ENCODE measurements around the gene KCP.
"Not testable (repeated sequence)": the region's sequence is repeated elsewhere in the genome, so short reads cannot be mapped to it uniquely, and the experiment has no call there.

The KCP gene

DNA sequence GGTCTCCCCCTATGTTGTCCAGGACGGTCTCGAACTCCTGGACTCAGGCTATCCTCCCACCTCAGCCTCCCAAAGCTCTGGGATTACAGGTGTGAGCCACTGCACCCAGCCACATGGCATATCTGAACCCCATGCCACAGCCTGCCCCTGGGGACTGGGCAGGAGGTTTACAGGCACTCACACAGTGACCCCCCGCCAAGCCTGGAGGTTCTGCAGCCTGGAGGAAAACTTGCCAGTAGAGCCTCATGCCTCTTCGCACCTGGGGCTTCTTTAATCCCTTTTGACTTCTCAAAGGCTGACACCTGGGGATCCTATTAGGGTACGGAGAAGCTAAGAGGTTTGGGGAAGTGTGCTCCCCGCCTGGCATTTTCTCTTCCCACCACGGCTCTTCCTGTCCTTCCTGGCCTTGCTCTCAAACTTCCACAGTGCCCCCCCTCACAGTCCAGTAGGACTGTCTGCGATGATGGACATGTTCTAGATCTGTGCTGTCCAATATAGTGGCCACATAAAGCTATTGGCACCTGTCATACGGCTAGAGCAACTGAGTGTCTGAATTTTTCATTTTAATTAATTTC lies 11.4 kb upstream of the KCP start:
- no peak for DNase-seq (ENCODE audit: low read depth)

DNA sequence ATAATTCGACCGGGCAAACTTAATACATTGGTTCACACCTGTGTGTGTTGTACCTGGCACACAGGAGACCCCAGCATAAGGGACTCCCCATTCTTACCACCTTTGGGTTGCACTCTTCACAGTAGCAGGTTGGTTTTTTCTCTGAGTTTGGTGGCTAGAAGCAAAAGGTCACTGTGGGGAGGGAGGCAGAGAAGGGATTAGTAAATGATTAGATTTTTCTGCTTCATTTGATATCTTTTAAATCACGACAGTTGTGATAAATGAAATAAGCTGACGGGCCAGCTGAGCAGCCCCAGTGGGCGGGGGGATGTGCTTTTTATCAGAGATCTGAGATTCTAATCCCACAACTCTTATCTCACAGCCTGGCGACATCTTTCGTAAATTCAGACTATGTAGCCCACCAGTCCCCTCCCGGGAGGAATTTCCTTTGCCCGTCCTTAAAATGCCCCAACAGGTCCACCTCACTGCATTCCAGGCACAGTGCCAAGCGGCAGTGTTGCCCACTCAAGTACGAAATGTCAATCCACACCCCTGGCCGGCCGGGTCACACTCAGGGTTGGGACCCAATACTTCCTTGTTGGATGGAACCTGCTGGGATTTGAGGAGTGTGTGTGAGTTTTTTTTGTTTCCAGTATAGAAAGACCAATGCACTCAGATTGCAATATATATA lies 10.5 kb upstream of the KCP start:
- DNase-seq (ENCODE audit: low read depth): no peak

DNA sequence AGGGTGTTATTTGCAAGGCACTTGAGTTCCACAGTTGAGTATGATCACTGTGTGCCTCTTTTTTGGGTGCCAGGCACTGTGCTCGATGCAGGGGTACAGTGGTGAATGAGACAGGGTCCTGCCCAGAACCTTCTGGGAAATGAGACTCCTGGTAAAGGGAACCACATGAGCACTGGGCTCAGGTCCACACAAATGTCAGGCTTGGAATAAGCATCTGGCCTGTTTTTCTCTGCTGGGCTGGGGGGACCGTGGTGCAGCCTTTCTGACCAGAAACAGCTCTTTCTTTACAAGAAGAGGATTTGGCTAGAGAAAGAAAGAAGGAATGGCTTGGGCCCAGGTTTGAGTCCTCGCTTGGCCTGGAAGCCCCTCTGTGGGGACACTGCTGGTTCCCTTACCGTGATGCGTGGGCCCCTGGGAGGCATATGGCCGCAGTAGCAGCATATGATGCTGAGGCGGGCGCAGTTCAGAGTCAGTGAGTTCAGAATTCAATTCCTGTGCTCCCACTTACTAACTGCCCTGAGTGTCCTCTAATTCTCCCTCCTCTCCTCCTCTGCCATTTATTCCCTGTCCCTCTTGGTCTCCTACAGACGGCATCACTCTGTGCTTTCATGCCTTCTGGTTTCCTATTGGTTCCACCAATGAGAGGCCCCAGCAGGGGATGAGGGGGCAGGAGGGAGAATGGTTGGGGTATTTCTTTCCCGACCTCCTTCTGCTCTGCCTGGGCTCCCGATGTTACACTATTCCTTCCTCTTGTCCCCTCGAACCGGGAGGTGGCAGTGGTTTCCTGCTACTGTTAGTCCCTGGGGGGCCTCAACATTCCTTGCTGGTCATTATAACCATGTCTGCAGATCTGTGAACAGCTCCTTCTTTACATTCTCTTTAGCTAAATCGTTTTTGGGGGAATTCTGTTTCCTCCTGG lies 9.6 kb upstream of the KCP start:
- DNase-seq (ENCODE audit: low read depth): no peak

DNA sequence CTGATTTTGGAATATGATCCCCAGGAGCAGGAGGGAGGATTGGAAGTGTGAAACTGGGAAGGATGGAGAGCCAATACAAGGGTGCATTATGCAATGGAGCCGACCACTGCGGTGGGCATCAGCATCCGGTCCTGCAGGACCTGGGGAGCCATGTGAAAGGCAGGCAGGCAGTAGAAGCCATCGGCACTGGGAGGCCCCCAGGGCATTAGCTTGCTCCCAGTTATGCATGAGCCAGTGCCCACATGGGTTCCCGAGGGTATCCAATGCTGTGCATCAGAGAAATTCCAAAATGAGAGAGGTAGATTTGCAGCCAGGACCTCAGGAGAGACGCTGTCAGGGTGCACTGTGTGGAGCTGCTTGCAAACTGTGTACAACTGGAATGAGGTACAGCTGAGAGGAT lies 8.7 kb upstream of the KCP start:
- DNase-seq (ENCODE audit: low read depth): no peak

DNA sequence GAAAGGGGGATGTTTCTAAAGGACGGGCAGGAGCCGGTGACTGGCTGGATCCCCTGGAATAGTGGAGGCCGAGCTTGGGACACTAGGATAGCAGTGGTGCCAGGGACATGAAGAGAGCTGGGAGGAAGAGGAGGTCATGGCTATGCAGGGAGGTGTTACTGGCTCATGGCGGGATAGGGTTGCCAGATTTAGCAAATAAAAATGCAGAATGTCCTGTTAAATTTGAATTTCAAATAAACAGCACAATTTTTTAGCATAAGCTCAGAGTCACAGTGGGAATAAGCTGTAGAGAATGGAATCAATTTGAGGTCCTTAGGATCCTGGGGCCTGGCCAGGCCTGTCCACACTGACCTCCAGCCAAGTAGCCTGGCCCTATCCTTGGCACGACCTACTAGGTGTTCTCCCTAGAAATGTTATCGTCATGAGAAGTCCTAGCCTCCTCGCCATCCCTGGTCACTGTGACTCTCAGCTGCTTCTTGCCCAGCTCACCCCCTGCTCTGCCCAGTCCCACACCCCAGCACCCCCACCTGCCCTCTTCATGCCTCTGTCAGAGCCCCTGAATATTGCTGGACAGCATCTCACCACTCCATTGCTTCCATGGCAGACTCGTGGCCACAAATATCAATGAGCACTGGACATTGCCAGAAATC lies 7.6 kb upstream of the KCP start:
- no peak for DNase-seq (ENCODE audit: low read depth)

DNA sequence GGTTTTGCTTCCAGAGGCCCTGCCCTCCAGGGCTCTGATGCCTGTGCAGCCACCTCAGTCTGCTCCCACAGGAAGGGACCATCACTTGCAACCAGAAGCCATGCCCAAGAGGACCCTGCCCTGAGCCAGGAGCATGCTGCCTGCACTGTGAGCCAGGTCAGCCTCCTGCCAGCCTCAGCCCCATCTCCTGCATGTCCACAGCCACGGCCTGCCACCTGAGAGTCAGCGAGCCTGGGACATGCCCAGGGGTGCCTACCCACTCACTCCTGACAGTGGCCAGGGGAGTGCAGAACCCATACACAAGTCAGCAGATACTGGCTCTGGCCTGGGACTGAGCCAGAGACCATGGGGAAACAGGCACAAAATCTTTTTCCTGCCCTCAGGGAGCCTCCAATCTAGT lies 6.6 kb upstream of the KCP start:
- no peak for DNase-seq (ENCODE audit: low read depth)

DNA sequence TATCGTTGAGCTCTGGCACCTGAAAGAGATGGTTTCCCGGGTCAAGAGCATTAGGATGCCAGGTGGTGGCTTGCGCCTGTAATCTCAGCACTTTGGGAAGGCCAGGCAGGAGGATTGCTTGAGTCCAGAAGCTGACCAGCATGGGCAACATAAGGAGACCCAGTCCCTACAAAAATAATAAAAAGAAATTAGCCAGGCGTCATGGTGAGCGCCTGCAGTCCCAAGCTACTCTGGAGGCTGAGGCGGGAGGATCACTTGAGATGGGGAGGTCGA lies 6.1 kb upstream of the KCP start:
- DNase-seq (ENCODE audit: low read depth): no peak

DNA sequence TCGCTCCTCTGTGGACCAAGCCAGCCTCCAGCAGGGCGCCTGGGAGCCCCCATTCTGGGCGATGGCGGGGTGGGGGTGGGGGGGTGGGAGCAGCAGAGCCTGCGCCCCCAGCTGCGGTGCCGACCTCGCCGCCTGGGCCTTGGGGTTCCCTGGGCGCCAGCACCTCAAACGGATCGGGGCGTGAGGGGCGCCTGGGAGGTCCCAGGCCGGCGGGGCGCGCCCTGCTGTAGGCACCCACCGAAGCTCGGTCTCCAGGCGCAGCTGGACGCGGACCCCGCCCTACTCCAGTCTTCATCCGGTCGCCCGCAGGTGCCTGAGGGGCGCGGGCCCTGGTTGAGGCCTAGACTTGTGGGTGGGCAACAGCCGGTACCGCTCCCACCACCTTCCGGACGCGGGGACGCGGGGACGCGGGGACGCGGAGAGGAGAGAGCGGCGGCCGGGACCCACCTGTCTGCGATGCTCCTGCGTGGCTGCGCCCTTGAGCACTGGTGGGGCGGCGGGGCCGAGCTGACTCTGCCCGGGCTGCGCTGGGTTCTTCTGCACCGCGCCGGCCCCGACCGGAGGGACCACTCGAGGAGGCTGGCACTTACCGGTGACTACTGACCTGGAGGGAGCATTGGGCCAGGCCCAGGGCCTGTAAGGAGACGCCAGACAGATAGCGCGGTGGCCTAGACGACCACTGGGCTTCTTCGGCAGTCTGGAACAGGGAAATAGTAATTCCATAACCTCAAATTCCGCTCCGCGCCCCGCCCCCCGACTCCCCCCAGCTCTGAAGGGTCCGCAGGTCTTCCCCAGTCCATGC lies 5.5 kb upstream of the KCP start:
- no peak for DNase-seq (ENCODE audit: low read depth)

DNA sequence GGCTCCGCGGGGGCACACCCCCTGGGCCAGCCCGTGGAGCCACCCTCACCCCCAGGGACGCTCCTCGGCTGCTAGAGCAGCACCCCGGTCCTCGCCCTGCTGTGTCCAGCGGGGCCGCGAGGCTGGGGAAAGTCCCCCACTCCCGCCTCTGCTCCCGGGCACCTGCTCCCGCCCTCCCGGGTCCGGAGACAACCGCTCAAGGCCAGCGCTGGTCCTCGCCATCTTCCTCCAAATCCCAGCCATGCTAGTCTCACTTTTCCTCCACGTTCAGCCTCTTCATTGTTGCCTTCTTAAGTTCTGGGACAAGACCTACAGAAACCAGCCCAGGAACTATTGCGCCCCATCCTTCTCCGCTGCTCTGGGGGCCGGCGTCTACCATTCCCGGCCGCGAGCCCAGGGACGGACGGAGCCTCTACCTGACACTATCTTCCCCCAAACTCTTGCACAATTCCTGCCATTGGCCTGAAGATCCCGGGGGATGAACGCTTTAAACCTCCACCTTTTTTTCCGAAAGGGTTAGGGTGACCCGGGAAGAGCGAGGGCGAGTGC lies 4.8 kb upstream of the KCP start:
- no peak for DNase-seq (ENCODE audit: low read depth)

DNA sequence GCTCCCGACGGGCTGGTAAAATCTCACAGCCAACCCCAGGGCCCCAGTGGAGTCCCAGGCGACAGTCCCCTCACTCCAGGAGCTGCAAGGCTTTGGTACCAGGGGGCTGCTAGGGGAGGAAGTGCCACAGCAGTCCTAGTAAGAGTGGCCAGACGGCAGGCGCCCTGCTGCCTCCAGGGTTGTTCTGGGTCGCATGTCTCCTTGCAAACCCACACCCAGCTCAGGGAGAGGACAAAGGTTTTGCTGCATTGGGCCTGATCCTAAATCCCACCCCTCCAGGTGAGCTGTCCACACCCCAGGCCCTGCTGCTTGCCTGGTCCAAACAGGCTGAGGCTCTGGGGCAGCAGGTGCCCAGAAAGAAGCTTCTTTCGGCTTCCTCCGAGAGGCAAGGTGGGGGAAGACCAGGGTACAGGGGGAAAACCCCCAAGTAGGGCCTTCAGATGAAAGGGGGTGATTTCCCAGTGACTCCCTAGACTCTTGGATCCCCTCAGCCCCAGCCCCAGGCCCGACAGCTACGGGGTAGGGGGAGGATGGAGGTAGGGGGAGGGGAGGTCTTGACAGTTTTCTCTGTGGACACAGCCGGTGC lies 4.2 kb upstream of the KCP start:
- no peak for DNase-seq (ENCODE audit: low read depth)

DNA sequence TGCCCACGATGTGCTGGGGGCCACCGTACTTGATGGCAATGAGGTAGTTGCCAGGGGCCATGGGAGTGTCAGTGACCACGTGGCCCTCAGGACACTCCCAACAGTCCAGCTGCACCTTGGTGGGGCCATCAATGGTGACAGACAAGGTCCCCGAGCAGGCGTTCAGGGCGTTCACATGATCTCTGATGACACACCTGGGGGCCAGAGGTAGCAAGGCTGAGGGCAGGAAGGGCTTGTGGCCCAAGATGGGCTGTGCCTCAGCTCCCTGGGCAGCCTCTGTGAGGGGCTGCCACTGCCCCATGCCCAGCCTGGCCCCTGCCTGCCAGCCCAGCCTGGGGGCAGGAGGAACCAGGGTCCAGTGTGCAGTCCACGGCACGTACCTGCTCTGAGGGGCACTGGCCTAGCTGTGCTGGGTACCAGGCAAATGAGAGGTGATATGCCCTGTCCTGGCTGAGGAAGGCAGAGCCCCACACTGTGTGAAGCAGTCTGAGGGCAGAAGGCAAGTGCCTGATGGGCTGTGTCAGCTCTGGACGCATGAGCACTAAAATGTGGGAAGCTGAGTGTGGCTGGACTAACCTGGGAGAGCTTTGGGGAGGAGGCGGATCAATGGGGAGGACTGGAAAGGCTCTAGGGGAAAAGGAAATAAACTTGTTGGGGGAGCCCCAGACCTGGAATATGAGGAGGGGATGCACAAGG lies 3.5 kb upstream of the KCP start:
- DNase-seq (ENCODE audit: low read depth): no peak

DNA sequence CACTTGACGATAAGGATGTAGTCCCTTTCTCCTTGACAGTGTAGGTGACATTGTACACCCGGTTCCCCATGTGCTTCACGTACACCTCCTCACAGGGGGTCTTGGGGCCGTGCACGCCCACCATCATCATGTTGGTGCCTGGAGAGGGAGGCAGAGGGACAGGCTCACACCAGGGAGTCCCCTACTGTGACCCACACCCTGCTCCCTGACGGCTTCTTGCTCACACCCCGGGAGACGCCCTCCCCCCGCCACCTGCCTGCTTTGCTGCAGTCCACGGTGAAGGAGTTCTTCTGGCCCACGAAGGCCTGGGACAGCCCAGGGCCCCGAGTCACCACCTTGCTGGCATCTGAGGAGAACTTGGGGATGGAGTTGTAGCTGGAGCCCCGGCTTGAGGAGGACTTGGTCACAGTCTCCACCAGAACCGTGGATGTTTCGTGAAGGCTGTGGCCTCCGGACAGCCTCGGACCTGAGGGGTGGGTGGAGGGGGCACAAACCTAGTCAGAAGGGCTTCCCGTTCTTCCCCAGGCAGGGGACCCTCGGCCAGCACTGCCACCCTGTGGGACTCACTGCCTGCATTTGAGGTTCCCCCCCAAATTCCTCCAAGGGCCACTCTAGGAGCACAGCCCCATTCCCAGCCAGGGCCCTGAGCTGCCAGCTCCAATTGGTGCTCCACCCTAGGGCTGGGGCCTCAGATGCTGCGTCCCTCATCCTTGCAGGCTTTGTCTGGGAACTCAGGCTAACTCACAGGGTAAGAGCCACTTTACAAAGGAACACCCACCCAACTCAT lies 2.4 kb upstream of the KCP start:
- not testable (repeated sequence) for DNase-seq (ENCODE audit: low read depth)

DNA sequence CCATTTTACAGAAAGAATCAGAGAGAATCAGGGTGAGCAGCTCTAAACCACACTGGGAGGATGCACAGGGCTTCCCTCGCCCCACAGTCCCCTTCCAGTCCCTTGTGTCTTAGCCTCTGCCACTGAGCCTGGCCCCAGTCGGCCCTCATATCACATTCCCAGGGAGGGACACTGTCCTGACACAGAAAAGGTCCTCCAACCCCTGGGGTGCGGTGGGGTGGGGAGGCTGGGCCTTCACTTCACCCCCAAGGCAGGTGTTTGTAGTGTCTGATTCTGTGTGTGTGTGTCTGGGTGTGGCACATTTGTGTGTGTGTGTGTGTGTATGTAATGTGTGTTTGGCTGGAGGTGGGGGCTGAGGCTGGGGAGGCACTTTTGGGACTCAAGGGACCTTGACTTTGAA lies 1.8 kb upstream of the KCP start:
- DNase-seq (ENCODE audit: low read depth): no peak

DNA sequence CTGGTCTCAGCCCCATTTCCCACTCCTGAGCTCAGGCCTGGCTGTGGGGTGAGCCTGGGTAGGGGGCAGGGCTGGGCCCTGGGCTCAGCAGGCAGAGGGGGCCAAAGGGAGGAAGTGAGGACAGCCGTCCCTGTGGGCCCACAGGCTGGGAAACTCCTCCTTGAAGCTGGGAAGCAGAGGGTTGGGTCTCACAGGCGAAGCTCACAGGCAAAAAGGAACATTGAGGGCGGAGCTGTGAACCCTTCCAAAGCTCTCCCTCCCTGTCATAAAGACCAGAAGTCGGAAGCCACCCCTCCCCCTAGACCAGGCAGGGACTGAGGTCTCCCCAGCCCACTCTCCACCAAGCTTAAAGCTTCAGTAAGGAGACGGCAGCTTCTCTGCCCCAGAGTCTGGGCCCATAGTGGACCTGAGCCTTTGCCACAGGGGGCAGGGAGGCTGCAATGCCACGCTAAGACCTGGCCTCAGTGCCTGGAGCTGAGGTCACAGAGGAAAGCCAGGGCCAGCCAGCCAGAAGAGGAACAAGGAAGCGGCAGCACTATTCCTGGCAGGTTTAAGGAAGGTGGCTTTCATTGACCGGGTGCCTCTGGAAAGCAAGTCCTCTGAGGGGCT lies 1.0 kb upstream of the KCP start:
- no peak for DNase-seq (ENCODE audit: low read depth)

DNA sequence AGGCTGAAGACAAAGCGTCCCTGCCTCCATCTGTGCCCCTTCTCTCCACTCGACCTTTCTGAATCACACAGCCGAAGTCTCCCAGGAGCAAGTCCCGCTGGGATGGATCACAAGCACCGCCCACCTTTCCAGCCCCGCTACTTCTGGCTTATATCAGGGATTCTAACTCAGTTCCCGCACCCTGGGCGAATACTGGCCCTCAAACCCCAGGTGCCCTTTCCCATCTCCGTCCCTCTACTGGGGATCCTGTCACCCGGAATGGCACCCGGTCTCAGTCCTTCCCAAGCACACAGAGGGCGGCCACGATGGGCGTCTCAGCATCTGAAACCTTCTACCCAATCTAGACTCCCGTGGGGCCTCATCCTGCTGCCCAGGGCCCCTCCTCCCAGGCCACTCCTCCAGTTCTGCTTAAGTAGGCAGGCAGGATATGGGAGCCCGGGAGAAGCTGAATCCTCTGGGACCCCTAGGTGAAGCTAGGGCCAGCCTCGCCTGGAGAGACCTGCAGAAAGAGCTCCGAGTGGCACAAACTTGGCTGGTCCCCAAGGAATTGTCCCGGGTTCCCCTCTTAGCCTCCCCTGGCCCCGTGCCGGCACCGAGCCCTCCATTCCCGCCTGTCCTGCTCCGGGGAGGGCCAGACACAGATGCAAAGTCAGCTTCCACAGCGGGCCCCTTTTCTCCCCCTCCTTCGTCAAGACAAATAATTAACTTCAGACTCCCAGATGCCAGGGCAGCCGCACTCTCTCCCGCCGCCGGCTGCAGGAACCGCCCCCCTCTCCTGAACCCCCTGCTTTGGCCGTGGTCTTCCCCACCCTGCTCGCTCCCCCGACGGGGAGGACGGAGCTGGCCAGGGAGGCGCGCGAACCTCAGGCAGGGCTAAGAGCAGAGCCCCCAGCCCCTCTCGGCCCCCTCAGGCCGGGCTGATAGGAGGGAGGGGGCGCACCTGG lies 612 bp downstream of the KCP start:
- DNase-seq (ENCODE audit: low read depth): no peak

DNA sequence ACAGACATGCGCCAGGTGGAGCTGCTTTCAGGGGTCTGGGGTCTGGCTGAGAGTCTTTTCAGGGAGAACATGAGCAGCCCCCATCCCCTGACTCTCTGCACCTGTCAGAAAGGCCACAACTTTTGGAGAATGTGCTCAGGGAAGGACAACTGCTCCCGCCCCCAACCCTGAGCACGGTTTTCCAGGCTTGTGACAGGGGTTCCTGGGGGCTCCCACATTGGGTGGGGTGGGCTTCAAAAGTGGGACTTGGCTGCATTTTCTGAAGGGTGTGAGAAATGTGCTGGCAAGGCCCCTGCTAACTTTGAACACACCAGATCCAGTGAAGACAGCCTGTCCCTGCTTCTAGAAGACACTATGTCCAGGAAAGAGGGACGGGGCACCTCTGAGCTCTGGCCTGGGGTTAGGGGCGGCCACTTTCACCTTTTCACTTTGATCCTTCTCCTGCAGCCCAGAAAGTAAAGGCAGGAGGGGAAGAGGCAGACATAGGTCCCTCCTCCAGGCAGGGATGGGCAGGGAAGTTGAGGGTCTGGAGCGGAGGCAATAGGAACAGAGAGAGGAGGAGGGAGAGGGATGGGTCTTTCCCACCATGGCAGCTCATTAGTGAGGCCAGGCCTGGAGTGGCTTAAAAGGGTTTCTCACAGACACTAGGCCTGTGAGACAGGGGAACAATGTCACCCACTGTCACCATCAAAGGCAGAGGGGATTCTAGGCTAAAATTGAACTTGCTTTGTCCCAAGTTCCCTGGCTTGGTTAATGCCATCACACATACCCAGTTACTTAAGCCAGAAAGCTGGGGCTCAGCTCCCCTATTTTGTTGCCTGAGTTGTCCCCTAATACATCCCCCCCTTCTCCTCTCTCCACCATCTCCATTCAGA lies 1.5 kb downstream of the KCP start:
- DNase-seq (ENCODE audit: low read depth): no peak

DNA sequence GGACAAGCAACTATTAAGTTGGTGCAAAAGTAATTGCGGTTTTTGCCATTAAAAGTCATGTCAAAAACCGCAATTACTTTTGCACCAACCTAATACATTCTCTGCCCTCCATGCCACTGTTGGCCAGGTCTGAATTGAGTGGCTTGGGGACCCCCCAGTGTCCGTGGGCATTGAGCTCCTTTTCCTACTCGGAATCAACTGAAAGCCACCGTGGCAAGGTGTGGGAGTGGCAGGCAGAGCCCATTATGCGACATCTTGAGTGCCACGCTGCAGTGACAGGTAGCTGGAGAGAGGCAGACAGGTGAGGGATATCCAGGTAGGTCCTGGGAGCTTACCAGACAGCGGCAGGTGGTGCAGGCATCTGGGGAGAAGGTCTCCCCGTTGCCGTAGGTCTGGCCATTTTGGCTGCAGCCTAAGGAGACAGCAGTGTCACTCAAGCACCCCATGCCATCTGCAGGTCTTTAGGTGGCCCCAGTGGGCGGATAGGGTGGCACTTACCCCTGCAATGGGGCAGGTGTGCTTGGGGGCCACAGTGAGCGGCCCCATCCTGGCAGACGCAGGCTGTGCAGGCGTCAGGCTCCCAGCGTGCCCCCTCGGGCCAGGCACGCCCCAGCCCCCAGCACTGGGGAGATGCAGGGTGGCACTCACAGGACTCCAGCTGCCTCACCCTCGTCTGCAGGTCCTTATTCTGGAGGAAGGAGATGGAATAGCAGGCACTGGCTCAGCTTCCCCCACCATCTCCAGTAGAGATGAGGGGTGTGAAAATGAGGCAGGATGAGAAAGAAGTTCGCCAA lies 3.5 kb downstream of the KCP start:
- no peak for DNase-seq (ENCODE audit: low read depth)
